SK-N-MC (cell line): ENCODE data around the gene TUBA4A.

Experiments
- EZH2 ChIP-seq: fragments of 200-600 bp; sonication (generic); IDR thresholded peaks from one replicate; pipeline ENCODE4 v1.6.1; 2017; ENCODE audit warnings: antibody characterized with exemption
- FOXP2 ChIP-seq: optimal IDR thresholded peaks from 2 replicates; pipeline ENCODE3; 2011; ENCODE audit warnings: mild to moderate bottlenecking, moderate library complexity; ENCODE audit not compliant: insufficient read depth; ENCODE audit errors: extremely low read length, control extremely low read depth
- POLR2AphosphoS5 ChIP-seq: IDR thresholded peaks from 2 replicates; pipeline ENCODE4 v1.6.1; 2012; ENCODE audit warnings: mild to moderate bottlenecking, low read depth, low read length, borderline replicate concordance

GRCh38 chr2:219206328-219207133 lies 47.2 kb downstream of the TUBA4A start, which contains the start of gene ZFAND2B:
- no peak for TF ChIP-seq EZH2
- TF ChIP-seq POLR2AphosphoS5 = peak; percentile 98
- TF ChIP-seq FOXP2 = no peak
